ENCODE measurements around the gene CC2D1A.
A peak's percentile ranks its signal among the peaks of the same experiment; 100 is the strongest.

- TF ChIP-seq CTCF (IDR thresholded peaks at IDR 0.05) (peak in 2 of 6 experiments; percentile 3 to 7), POLR2A (IDR thresholded peaks at IDR 0.05) (peak in 2 of 4 donors; percentile 17 to 43)
Measured at GRCh38 chr19:13952931-13953531, 47.0 kb downstream of the CC2D1A start.
